Vagina (tissue), 2 donors: ENCODE data around the gene CHRM2. TPM values are rescaled to one million over a fixed set of nuclear protein-coding genes. Genes with fewer than 3 reads are reported as not detected.

Experiments
- DNase-seq, 2 donors: peaks; one replicate each; pipeline ENCODE4 v3.0.0-alpha.2; 2017; ENCODE audit errors: extremely low spot score in 2 of 2
- H3K27ac ChIP-seq: fragments of 200-600 bp; sonication (generic); one replicate; pipeline ENCODE4 v1.5.1; 2019
- H3K27me3 ChIP-seq: fragments of 200-600 bp; sonication (generic); one replicate; pipeline ENCODE4 v1.5.1; 2019
- H3K36me3 ChIP-seq, 2 donors: fragments of 200-600 bp; sonication (generic); one replicate each; pipeline ENCODE4 v1.5.1; 2017 to 2019
- H3K4me1 ChIP-seq: fragments of 200-600 bp; sonication (generic); one replicate; pipeline ENCODE4 v1.5.1; 2019
- H3K4me3 ChIP-seq, 2 donors: fragments of 200-600 bp; sonication (generic); 1 replicate in 1 of 2; 2 replicates in 1 of 2; pipeline ENCODE4 v1.5.1; 2016 to 2019
- H3K9me3 ChIP-seq: fragments of 200-600 bp; sonication (generic); one replicate; pipeline ENCODE4 v1.5.1; 2019
- POLR2A ChIP-seq, 2 donors: fragments of 450-650 bp; IDR thresholded peaks; one replicate each; pipeline ENCODE4 v1.6.1; 2017; ENCODE audit warnings: antibody characterized with exemption in 2 of 2, mild to moderate bottlenecking in 2 of 2, moderate library complexity in 2 of 2
- POLR2AphosphoS5 ChIP-seq, 2 donors: sonication (generic); formaldehyde crosslinking; IDR thresholded peaks; one replicate each; pipeline ENCODE4 v1.9.0; 2017; ENCODE audit warnings: antibody characterized with exemption in 2 of 2, mild to moderate bottlenecking in 2 of 2, low read depth in 1 of 2; ENCODE audit not compliant: insufficient read depth in 1 of 2
- intact Hi-C: fragments of 100-400 bp; cut with DNase I; formaldehyde crosslinking; loops from one replicate; pipeline ENCODE4 v1.15.1; 2023
- total RNA-seq: library from RNA; depleted of rRNA; stranded (reverse); fragments of >200 nt; gene quantifications from one replicate; pipeline ENCODE4 v1.2.3, GENCODE V29; 2016
- TF ChIP-seq, protein P1 (sequence below), 3 experiments: fragments of 450-650 bp in 2 of 3; fragments of 200-600 bp in 1 of 3; sonication (generic) in 1 of 3; IDR thresholded peaks; one replicate each; pipeline ENCODE4 v1.5.1; 2017 to 2019; ENCODE audit warnings: antibody characterized with exemption in 3 of 3, mild to moderate bottlenecking in 2 of 3, moderate library complexity in 2 of 3

CHRM2 gene
- total RNA-seq, 1 donor from 2014 or later, result 1.2 TPM

DNA sequence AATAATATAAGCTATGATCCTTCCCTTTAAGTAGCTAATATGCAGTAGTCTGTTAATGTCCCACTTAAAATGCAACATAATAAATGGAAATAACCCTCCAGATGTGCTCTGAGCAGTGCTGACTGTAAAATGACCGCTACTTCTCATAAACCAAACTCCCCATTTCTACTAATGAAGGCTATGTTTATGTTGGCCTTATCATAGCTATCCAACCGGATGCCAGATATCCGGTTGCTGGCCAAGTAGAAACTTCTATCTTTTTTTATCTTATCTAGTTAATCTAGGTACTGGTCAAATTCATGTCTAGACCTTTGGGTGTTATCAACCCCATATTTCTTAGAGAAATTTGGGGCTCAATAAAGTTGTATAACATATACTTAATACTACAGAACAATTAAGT, 56.6 kb downstream of the CHRM2 start:
- Histone ChIP-seq H3K27ac (no peak overlapping the region), H3K27me3 (no peaks in the 10 kb centered on the region), H3K9me3 (no peaks in the 10 kb centered on the region), H3K4me1 (no peaks in the 10 kb centered on the region), H3K36me3 (no peaks in the 10 kb centered on the region), H3K4me3 (no peak overlapping the region)
- TF ChIP-seq, protein P1, sequence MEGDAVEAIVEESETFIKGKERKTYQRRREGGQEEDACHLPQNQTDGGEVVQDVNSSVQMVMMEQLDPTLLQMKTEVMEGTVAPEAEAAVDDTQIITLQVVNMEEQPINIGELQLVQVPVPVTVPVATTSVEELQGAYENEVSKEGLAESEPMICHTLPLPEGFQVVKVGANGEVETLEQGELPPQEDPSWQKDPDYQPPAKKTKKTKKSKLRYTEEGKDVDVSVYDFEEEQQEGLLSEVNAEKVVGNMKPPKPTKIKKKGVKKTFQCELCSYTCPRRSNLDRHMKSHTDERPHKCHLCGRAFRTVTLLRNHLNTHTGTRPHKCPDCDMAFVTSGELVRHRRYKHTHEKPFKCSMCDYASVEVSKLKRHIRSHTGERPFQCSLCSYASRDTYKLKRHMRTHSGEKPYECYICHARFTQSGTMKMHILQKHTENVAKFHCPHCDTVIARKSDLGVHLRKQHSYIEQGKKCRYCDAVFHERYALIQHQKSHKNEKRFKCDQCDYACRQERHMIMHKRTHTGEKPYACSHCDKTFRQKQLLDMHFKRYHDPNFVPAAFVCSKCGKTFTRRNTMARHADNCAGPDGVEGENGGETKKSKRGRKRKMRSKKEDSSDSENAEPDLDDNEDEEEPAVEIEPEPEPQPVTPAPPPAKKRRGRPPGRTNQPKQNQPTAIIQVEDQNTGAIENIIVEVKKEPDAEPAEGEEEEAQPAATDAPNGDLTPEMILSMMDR (IDR thresholded peaks at IDR 0.05), result no peak
- no peak for TF ChIP-seq POLR2AphosphoS5 (IDR thresholded peaks at IDR 0.05; ENCODE audit: insufficient read depth in 1 of 2, low read depth in 1 of 2)
- TF ChIP-seq POLR2A (IDR thresholded peaks at IDR 0.05), result no peak
- no peak for DNase-seq
- intact Hi-C loops, result no loop called here

DNA sequence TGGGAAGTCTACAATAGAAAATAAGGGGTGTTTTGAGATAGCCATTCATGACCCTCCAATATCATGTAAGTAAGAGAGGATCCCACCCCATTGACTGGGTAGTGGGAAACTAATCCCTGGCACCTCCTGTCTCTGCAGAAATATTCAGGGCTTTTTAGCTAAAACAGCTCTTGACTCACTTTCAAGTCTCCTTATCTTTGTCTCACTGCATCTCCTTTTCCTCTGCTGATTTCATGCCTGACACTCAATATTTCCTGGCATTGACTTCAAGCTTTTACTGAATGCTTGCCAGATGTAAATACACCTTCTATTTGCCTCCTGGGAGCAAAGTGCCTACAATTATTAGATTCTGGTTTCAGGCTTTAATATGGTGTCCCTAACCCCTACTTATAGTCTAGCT, 57.1 kb downstream of the CHRM2 start:
- intact Hi-C loops, result no loop called here
- Histone ChIP-seq H3K27me3 (no peaks in the 10 kb centered on the region), H3K4me1 (no peaks in the 10 kb centered on the region), H3K9me3 (no peaks in the 10 kb centered on the region), H3K36me3 (no peaks in the 10 kb centered on the region), H3K27ac (no peak overlapping the region), H3K4me3 (no peak overlapping the region)
- TF ChIP-seq POLR2AphosphoS5 (IDR thresholded peaks at IDR 0.05; ENCODE audit: insufficient read depth in 1 of 2, low read depth in 1 of 2), result no peak
- TF ChIP-seq POLR2A (IDR thresholded peaks at IDR 0.05), result no peak
- TF ChIP-seq, protein P1 (IDR thresholded peaks at IDR 0.05), result no peak
- DNase-seq, result no peak

DNA sequence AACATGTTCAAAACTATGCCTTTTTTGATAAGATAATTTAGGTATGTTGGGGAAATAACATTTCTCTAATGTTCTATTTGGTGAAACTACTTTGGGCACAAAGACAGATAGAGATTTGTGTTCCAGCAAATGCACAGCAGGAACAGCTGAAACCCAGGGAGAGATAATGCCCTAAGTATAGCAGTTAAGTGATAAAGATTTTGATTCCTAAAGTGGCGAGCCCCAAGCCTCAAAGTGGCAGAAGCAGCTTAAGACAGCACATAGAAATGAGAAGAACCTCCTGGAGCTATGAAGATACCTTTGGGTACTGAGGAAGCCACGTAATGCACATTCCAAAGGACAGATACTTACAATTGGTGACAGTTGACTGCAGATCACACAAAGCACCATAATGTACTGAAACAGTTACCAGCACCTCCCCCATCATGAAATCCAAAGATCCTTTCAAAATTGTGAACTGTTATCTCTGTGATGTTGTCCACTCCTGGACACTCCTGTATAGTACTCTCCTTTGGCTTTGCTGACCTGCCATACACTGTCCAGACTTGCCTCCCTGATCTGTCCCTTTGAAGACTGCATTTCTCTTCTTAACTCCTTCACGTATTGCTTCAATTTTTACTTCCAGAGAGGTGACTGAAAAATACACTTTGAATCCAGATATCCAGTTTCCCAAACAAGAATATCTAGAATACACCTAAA, 62.9 kb downstream of the CHRM2 start:
- H3K4me3 ChIP-seq, result no peak overlapping the region
- TF ChIP-seq POLR2A (IDR thresholded peaks at IDR 0.05), result no peak
- no peak for TF ChIP-seq POLR2AphosphoS5 (IDR thresholded peaks at IDR 0.05; ENCODE audit: insufficient read depth in 1 of 2, low read depth in 1 of 2)
- TF ChIP-seq, protein P1 (IDR thresholded peaks at IDR 0.05), result no peak

DNA sequence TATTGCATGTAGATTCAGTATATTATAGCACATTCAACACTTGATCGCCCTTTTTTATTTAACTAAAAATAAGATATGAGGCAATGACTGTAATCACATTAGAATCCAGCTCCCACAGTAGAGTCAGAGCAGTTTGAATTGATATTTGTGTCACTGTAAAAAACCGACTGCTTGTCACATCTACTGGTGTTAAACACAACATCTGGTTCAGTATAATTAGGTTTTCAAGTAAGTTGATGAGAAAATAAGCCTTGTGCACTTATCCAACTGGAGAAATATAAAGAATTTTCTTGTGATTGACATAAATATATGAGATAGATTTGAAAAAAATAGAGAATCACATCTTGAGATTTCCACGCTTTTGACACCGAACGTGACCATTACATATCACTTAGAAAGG, 69.0 kb downstream of the CHRM2 start:
- Histone ChIP-seq H3K4me1 (no peaks in the 10 kb centered on the region), H3K4me3 (no peak overlapping the region), H3K36me3 (no peaks in the 10 kb centered on the region), H3K9me3 (no peaks in the 10 kb centered on the region), H3K27me3 (no peaks in the 10 kb centered on the region), H3K27ac (no peak overlapping the region)
- intact Hi-C loops, result no loop called here
- DNase-seq, result no peak
- TF ChIP-seq, protein P1 (IDR thresholded peaks at IDR 0.05), result no peak
- no peak for TF ChIP-seq POLR2AphosphoS5 (IDR thresholded peaks at IDR 0.05; ENCODE audit: insufficient read depth in 1 of 2, low read depth in 1 of 2)
- TF ChIP-seq POLR2A (IDR thresholded peaks at IDR 0.05), result no peak

More for the DNA sequence above, 62.9 kb downstream of the CHRM2 start:
- Histone ChIP-seq H3K4me1 (no peaks in the 10 kb centered on the region), H3K36me3 (no peaks in the 10 kb centered on the region), H3K27me3 (no peaks in the 10 kb centered on the region), H3K27ac (no peak overlapping the region), H3K9me3 (no peaks in the 10 kb centered on the region)
- DNase-seq, result no peak
- intact Hi-C loops, result no loop called here

DNA sequence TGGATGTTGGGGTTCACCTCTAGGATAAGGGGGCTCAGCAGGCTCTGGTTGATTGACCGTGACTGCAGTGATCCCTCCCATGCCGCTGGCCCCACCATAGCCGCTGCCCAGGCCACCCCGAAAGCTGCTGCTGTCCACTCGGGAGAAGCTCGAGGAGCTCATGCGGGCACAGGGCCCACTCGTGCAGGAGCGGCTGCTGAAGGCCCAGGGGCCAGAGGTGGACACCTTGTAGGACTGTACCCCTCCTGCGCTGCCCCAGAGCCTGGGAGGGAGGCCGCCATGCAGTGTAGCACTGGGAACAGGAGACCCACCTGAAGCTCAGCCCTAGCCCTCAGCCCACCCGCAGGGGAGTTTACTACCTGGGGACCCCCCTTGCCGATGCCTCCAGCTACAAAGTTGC, 70.0 kb downstream of the CHRM2 start:
- Histone ChIP-seq H3K36me3 (no peaks in the 10 kb centered on the region), H3K4me3 (no peak overlapping the region), H3K27ac (no peak overlapping the region), H3K9me3 (no peaks in the 10 kb centered on the region), H3K27me3 (no peaks in the 10 kb centered on the region), H3K4me1 (no peaks in the 10 kb centered on the region)
- TF ChIP-seq POLR2A (IDR thresholded peaks at IDR 0.05) (no peak), POLR2AphosphoS5 (IDR thresholded peaks at IDR 0.05; ENCODE audit: insufficient read depth in 1 of 2, low read depth in 1 of 2) (no peak)
- TF ChIP-seq, protein P1 (IDR thresholded peaks at IDR 0.05), result no peak
- intact Hi-C loops, result no loop called here
- no peak for DNase-seq
